Fibroblast of gingiva (primary cell): ENCODE results near the gene CALCR.
"Not testable (repeated sequence)": the region's sequence is repeated elsewhere in the genome, so short reads cannot be mapped to it uniquely, and the experiment has no call there.

ENCODE experiments used
- DNase-seq: peaks from one replicate; pipeline ENCODE4 v3.0.0-alpha.2; 2011; ENCODE audit warnings: low read depth

The CALCR gene

DNA sequence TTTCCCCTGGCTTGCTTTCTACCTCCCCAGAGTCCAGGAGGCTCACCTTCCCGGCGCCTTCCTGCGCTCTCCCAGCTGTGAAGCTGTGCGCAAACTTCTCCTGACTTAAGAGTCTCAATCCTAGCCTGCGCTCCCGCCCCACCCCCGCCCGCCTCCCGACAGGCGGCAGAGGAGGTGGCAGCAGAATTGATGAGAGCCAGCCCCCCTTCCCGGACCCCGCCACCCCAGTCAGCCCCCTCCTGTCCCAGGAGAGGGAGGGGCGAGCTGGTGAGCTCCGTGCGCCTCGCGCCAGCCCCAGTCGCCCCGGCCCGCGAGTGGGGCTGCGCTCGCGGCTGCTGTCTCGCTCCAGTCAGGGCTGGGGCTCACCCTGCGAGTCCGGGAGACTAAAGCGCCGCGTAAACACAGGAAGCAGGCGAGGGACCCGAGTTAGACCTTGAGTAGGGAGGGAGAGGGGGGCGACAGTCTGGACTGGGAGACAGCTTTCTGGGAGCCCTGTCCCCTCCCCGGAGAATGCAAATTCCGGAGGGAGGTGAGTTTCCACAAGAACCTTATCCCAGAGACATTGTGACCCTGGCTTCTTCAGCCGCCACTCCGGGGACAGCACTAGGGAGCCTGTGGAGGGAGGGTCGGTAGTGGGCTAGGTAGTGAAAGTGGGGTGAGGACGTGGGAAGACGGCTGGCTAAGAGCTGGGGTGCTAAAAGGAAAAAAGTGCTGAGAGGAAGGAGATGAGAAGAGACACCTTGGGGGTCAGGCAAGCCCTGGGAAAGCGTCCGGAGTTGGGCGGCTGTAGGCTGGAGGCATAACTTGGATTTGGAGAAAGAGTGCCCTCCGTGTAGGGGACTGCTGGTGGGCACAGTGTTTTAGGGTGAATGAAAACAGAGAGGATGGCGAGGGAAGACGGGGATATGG lies at the start of gene CALCR:
TSS of gene CALCR (minus strand) at position 79 of the 909 bp plus-strand sequence. CDS start 87,743 bp downstream, outside the sequence.
- DNase-seq, result no peak

DNA sequence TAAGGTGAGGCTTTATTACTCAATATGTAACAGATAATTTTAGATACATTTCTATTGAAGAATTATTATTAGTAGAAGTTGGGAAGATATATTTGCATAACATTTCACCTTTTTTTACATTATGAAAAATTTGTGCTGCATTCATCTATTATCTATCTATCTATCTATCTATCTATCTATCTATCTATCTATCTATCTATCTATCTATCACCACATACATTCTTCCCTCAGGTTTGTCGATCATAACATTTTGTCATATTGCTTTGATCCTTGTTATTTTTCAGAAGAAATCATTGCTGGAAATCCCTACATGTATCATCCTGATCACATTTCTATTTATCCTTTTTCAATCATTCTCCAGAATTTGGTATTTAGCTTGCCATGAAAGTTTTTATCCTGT lies 49.3 kb upstream of the CALCR start:
- no peak for DNase-seq

DNA sequence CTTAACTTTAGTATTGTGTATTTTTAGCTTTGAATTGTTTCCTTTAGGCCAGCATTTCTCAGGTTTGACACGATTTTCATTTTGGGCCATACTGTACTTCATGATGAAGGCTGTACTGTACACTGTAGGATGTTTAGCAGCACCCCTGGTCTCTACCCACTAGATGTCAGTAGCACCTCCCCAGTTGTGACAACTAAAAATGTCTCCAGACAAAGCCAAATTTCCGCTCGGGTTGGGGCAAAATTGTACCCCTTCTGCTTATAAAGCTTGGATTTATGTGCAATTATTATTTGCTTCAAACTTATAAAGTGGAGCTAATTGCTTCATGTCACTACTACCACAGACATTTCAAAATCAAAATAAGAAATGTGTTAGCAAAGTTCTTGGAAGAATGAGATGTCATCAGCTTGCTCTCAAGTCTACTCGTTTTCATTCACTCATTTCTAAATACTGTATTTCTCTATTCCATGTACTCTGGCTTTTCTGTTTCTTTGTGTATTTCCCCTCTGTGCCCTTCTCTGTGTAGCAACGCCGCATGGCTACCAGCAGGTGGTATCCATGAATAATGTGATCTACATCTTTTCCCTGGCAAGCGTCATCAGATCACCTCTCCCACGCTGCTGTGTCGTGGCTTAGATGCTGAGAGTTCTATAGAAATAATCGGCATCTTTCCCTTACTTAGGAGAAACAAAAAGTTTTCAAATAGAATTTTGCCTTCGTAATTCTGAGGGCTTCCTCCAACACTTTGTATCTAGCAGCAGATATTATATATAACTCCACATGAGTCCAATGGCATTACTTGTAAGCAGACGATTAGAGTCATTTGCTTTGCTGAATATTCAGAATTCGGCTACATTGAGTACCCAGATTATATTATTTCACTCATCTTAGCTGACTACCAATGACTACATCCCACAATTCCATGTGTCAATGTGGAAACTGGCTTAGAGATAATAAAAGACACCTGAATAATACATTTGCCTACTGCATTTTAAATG lies 47.8 kb upstream of the CALCR start:
- DNase-seq, result no peak

DNA sequence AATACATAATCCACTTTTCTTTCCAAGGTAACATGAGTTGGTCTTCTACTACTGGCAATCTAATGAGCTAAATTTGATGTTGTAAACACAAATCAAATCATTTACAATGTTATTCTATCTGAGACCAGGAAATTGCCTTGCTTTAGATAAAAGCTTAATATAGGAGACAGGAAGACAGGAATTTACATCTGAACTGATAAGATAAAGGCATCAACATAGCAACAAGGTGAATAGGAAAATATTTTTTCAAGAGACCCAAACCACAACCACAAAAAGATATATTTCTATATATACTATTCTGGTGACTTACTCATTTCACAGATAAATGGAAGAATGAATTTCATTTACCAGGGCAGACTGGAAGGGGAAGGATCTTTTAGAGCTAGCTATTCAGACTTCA lies 46.3 kb upstream of the CALCR start:
- no peak for DNase-seq

DNA sequence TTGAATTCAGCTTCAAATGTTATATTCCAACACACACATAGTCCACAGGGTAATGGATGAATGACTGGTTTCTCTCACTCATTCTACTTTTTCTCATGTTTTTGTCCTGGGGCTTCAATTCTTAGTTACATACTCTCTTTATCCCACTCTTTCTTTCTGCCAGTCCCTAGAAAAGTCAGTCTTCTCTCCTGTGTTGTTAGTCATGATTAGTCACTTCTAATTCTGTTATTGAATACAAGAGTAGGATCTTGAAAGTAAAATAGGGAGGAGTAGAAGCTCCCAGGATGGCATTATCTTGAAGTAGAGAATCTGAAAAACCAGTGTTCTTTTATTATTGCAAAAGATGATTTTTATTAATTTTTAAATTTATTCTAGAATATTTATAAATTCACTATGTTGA lies 45.5 kb upstream of the CALCR start:
- DNase-seq, result no peak

DNA sequence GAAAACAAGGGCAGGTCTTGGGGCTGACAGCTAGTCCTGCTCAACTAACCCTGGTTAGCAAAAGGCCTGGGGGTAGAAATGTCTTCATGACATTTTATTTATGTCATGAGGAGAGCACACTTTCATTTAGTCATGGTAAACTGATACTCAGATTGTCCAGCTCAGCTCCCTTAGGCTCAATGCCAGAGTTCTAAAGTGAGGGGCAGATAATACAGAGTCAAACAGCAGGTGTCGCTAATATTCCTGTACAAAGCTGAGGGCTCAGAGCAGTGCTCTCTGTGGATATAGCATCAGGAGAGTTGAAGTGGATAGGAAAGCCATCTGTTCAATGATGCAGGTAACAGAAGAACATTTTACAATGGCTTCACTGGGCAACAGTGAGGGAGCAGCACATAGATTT lies 26.8 kb upstream of the CALCR start:
- DNase-seq, result no peak

DNA sequence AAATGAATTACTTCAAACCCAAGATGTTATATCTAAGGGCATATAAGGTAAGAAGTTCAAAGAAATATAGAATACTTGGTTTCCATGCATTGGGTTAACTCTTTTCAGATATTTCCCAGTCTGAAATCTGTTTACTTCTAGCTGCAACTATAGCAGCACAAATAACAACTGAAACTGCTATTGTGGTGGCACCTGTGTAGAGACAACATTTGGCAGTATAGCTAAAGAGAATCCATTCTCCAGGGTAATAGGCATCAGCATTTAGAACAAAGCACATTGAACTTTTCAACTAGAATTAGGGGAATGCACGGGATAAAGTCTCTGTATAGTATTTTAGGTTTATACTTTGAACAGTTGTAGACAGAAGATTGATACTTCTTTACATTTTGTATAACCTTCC lies 19.7 kb upstream of the CALCR start:
- no peak for DNase-seq

DNA sequence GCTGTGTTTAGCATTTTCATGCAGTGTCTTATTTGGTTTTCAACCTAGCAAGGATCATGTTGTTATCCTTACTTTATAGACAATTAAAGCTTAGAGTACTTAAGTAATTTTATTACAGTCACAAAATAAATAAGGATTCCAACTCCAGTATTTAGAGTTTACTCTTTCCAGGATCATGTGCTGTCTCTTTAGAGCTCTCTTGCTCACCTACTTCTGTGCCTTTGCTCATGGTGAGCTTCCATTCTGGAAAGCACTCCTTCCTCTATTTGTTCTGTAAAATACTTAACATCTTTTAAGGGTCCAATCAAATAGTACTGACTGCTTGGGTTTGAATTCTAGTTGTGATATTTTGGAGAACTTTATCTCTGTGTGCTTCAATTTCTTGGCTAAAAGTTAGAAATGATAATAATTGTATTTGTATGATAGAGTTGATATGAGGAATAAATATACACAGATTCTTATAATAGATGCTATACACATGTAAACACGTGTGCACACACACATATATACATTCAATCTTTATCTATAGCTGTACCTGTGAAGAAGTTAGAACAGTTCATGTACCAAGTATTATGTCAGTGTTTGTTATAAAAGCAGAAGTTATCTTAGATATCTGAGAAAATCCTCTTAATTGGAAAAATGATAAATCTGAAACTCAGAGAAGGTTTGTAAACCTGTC lies 18.2 kb upstream of the CALCR start:
- no peak for DNase-seq

DNA sequence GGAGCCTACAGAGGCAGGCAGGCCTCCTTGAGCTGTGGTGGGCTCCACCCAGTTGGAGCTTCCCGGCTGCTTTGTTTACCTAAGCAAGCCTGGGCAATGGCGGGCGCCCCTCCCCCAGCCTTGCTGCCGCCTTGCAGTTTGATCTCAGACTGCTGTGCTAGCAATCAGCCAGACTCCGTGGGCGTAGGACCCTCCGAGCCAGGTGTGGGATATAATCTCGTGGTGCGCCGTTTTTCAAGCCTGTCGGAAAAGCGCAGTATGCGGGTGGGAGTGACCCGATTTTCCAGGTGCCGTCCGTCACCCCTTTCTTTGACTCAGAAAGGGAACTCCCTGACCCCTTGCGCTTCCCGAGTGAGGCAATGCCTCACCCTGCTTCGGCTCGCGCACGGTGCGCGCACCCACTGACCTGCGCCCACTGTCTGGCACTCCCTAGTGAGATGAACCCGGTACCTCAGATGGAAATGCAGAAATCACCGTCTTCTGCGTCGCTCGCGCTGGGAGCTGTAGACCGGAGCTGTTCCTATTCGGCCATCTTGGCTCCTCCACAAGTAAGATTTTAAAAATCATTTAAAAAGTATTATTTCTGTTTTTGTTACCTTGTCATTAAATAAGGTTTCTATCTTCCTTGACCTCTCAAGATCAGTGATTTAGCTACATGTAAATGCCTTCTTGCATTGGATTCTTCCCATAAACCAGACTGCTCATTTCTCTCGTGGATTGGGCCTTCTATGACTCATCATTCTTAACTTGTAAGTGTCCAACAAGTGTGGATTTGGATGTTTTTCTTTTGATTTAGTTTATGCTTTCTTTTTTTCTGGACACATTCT lies 16.9 kb upstream of the CALCR start:
- not testable (repeated sequence) for DNase-seq

DNA sequence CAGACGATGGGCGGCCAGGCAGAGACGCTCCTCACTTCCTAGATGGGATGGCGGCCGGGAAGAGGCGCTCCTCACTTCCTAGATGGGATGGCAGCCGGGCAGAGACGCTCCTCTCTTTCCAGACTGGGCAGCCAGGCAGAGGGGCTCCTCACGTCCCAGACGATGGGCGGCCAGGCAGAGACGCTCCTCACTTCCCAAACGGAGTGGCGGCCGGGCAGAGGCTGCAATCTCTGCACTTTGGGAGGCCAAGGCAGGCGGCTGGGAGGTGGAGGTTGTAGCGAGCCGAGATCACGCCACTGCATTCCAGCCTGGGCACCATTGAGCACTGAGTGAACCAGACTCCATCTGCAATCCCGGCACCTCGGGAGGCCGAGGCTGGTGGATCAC lies 11.9 kb upstream of the CALCR start:
- not testable (repeated sequence) for DNase-seq

DNA sequence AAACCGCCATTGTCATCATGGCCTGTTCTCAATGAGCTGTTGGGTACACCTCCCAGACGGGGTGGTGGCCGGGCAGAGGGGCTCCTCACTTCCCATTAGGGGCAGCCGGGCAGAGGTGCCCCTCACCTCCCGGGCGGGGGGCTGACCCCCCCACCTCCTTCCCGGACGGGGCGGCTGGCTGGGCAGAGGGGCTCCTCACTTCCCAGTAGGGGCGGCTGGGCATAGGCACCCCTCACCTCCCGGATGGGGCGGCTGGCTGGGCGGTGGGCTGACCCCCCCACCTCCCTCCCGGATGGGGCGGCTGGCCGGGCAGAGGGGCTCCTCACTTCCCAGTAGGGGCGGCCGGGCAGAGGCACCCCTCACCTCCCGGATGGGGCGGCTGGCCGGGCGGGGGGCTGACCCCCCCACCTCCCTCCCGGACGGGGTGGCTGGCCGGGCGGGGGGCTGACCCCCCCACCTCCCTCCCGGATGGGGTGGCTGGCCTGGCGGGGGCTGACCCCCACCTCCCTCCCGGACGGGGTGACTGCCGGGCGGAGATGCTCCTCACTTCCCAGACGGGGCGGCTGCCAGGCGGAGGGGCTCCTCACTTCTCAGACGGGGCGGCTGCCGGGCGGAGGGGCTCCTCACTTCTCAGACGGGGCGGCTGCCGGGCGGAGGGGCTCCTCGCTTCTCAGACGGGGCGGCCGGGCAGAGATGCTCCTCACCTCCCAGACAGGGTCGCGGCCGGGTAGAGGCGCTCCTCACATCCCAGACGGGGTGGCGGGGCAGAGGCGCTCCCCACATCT lies 11.4 kb upstream of the CALCR start:
- not testable (repeated sequence) for DNase-seq

DNA sequence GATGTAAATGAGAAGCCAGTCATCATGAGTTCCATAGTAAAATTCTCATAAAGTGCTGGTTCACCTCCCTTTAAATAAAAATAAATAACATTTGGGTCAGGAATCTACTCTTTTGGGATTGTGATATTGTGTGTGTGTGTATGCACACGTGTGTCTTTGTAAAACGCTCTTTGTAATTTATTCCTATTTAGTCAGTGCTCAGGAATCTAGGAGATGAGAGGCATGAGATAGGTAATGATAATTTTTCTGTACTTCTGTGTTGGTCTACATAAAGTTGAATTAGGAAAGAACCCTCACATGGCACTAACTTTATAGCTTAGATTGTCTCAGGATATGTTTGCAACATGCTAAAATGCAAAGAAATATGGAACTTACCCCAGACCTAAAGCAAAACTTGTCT lies 4.9 kb upstream of the CALCR start:
- no peak for DNase-seq

DNA sequence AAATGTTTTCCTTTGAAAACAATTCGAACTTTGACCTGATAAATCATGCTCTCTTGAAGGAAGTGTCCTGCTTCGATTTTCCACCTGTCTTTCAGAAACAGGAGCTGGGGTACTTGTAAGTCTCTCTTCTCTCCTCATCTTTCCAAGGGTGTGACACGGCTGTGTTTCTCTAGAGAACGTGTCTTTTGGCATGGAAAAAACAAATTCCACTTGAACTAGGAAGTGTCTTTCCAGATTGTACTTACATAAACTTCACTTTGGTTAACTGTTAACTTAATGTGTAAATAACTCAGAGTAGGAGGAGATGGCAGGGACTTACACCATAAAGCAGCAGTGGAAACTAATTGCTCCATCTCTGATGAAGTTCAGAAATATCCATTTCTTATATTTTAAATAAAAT lies 4.2 kb upstream of the CALCR start:
- DNase-seq, result no peak

DNA sequence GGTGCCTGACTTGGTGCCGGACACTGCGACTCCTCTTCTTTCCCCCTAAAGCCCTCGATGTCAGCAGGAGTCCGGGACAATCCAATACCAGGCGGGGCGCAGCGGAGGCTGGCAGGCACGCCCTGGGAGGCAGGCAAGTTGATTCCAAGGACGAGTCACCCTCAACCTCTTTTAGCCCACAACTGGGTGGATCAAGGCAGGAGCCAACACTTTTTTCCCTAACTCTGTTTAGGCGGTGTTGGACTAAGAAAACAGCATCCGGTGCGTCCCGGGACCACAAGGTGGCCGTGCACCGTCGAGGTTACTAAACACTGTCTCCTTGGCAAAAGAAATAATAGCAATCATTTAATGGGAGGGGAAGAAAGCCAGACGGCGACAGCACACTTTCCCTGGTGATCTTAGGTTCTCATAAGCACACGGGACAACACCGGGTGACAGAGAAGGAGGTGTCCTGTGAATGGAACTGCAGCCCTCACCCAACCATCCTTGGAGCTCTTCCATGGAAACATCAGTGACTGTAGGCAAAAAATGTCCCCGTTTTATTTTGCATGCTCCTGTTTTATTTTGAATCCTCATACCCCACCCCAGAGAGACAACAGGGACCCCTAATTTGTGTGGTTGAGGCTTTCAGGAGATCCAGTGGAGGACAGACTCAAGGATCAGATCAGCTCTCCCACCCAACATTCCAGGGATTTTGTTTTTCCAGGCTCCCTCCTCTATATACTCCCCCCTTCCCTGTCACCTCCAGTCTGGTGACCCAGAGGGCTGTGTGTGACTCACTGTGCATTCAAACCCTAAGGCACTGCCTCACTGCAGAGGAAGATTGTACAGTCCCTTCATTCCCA lies 1.3 kb upstream of the CALCR start:
- DNase-seq, result no peak

DNA sequence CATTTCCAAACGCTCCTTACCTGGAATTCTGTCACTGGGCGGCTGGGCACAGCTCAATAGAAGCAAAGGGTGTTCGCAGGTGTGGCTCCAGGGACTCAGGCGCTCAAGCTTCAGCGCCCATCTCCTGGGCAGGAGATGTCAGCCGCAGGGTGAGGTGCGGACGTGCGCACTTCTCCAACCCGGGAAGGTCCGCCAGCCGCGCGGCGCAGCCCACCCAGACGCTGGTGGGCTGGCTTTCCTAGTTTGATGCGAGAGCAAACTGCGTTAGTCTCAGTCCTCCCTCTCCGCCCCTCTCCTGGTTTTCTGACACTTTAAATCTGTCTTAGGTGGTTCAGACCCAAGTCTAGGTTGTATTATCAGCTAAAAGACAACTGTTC lies 267 bp downstream of the CALCR start:
- no peak for DNase-seq

DNA sequence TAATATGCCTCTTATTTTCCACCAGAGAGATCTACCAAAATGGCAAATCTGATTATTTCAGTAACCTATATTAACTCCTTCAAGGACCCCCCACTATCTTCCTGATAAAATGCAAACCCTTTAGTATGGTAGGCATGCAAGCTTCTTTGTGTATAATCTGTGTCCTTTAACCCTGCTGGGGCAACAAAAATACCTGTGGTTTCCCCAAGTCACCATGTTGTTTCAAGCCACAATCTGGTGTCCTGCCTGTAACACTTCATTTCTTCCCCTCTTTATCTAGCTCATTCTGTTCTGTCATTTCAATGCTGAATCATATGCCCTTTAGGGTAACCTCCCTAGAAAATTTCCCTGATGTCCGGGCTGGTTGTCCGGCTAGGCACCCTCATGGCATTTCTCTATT lies 5.3 kb downstream of the CALCR start:
- DNase-seq, result no peak

DNA sequence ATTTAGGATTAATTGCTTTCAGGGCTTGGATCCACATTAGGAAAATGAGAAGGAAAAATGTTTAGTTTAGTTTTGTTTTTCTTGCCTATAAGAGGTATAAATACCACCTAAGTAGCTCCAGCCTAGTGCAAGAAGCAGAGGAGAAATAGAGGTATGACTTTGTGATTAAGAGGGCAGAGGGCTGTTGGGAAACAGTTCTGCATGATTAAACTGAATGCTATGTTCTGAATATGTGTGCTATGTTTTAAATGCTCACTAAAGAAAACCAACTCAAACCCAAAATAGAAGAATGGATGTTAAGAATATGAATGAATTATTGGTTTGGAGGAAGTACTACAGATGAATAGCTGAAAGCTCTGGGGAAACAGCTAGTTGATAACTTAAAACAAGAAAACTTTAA lies 7.6 kb downstream of the CALCR start:
- DNase-seq, result peak; percentile 1

DNA sequence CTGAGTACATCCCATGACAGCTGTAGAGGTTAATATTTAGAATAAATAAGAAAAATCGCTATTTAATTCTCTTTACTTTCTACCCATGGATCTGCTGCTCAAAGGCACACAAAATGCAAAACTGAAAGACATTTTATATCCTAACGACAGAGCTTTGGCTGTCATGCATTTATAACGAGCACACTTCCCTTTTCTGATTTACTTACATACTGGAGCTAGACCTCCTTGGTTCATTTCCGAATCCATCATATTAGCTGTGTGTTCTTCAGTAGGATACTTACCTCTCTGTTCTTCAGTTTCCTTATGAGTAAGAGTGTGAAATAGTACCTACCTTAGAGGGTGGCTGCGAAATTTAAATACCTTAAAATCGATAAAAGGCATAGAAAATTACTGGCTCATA lies 10.9 kb downstream of the CALCR start:
- no peak for DNase-seq

DNA sequence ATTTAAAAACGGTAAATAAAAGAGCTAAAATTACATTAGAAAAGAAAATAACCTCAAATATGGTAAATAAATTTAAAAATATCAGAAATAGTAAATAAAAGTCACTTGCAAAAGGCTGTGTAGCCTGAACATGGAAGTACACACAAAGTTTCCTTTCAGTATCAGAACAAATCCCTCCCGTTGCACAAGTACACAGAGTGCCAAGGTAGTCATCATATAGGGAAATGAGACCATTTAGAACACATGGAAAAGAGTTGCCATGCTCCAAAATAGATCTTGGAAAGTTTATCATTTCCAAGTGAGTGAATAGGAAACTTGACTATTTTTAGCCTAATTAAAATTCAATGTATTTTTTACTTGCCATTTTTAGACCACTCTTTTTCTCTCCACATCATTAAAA lies 11.6 kb downstream of the CALCR start:
- DNase-seq, result no peak

DNA sequence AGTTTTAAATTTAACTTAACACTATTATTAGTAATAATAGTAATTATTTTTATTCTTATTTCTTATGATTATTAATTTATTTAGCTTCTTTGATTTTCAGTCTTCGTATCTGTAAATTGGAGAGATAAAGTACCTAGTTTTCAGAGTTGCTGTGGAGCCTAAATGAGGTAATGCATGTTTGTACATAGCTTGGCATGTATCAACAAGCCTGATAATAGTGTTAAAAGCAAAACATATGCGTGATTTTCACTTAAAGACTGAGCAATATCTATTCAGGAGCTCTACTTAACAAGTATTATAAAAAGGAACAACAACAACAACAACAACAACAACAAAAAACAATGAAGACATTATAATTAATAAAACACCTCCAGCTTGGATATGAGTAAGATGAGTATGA lies 12.4 kb downstream of the CALCR start:
- no peak for DNase-seq
